Osteocyte (in vitro differentiated cells): ENCODE results near the gene SLC7A6OS. TPM values are rescaled to one million over a fixed set of nuclear protein-coding genes. Genes with fewer than 3 reads are reported as not detected.

Experiments
- DNase-seq: peaks from one replicate; pipeline ENCODE4 v3.0.0; 2021; ENCODE audit warnings: mixed read lengths; ENCODE audit not compliant: unreplicated experiment; ENCODE audit errors: extremely low spot score
- H3K27ac Mint-ChIP-seq: one replicate; pipeline ENCODE4 v1.8.0; 2021; ENCODE audit warnings: mild to moderate bottlenecking, mixed read lengths; ENCODE audit not compliant: unreplicated experiment
- H3K27me3 Mint-ChIP-seq: one replicate; pipeline ENCODE4 v1.8.0; 2021; ENCODE audit warnings: mixed read lengths; ENCODE audit not compliant: unreplicated experiment
- H3K36me3 Mint-ChIP-seq: one replicate; pipeline ENCODE4 v1.8.0; 2021; ENCODE audit warnings: mixed read lengths; ENCODE audit not compliant: unreplicated experiment
- H3K4me1 Mint-ChIP-seq: one replicate; pipeline ENCODE4 v1.8.0; 2021; ENCODE audit warnings: mixed read lengths; ENCODE audit not compliant: unreplicated experiment
- H3K4me3 Mint-ChIP-seq: one replicate; pipeline ENCODE4 v1.8.0; 2021; ENCODE audit warnings: mild to moderate bottlenecking, moderate library complexity, mixed read lengths; ENCODE audit not compliant: unreplicated experiment
- H3K9me3 Mint-ChIP-seq: one replicate; pipeline ENCODE4 v1.8.0; 2021; ENCODE audit warnings: mixed read lengths; ENCODE audit not compliant: unreplicated experiment
- total RNA-seq: library from RNA; stranded (reverse); gene quantifications from 2 replicates; pipeline ENCODE4 v1.2.1, GENCODE V29; 2021
- TF ChIP-seq, protein P1 (sequence below): fragments of 200-600 bp; sonication (generic); IDR thresholded peaks from 2 replicates; pipeline ENCODE4 v1.5.0; 2021; ENCODE audit warnings: antibody characterized with exemption, mild to moderate bottlenecking, moderate library complexity

The SLC7A6OS gene
- total RNA-seq, 1 donor from 2014 or later, result 14.2 TPM

DNA sequence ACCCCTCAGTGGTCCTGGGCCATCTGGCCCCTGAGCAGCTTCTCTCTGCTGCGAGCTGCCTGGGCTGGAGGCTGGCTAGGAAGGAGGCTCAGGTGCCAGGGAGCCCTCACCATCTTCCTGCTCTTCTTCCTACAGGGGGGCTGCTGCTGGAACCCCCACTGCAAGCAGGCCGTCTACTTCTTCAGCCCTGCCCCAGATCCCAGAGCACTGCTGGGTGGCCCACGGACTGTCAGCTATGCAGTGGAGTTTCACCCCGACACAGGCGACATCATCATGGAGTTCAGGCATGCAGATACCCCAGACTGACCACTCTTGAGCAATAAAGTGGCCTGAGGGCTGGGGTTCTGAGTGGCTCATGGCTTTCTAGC, 46.2 kb upstream of the SLC7A6OS start:
- Mint-ChIP-seq H3K9me3 (no peaks in the 10 kb centered on the region), H3K4me3 (no peak overlapping the region), H3K27ac (no peak overlapping the region), H3K4me1 (no peaks in the 10 kb centered on the region), H3K27me3 (no peaks in the 10 kb centered on the region), H3K36me3 (peaks cover 21% of the 10 kb centered on the region)
- TF ChIP-seq, protein P1, sequence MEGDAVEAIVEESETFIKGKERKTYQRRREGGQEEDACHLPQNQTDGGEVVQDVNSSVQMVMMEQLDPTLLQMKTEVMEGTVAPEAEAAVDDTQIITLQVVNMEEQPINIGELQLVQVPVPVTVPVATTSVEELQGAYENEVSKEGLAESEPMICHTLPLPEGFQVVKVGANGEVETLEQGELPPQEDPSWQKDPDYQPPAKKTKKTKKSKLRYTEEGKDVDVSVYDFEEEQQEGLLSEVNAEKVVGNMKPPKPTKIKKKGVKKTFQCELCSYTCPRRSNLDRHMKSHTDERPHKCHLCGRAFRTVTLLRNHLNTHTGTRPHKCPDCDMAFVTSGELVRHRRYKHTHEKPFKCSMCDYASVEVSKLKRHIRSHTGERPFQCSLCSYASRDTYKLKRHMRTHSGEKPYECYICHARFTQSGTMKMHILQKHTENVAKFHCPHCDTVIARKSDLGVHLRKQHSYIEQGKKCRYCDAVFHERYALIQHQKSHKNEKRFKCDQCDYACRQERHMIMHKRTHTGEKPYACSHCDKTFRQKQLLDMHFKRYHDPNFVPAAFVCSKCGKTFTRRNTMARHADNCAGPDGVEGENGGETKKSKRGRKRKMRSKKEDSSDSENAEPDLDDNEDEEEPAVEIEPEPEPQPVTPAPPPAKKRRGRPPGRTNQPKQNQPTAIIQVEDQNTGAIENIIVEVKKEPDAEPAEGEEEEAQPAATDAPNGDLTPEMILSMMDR, result no peak
- DNase-seq, result no peak

DNA sequence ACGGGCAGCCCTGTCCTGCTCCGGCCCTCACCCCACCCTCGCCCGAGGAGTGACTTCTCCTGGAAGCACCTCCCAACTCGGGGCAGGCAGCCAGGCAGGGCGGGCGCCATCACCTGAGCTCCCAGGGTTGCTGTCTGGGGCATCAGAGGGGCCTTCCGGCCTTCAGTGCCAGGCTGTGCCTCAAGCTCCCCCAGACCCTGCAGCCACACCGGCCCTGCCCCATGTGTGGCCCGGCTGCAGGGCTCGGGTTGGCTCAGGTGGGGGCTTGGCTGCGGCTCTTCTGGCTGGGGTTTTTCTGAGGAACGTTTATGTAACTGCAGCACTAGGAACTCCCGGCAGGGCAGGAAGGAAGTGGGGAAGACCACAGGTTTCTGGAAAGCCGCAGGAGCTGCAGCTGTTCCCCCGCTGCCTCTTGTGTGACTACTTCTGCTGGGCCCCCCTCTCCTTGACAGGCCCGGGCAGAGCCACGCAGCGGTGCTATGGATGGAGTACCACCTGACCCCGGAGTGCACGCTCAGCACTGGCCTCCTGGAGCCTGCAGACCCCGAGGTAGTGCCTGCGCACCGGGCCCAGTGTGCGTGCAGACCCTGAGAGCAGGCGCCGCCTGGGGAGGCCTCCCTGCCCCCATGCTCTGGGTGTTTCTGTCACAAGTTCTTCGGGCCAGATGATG, 45.6 kb upstream of the SLC7A6OS start:
- Mint-ChIP-seq H3K27me3 (no peaks in the 10 kb centered on the region), H3K4me1 (no peaks in the 10 kb centered on the region), H3K36me3 (peaks cover 21% of the 10 kb centered on the region), H3K4me3 (no peak overlapping the region), H3K27ac (no peak overlapping the region), H3K9me3 (no peaks in the 10 kb centered on the region)
- no peak for DNase-seq
- TF ChIP-seq, protein P1, result no peak

DNA sequence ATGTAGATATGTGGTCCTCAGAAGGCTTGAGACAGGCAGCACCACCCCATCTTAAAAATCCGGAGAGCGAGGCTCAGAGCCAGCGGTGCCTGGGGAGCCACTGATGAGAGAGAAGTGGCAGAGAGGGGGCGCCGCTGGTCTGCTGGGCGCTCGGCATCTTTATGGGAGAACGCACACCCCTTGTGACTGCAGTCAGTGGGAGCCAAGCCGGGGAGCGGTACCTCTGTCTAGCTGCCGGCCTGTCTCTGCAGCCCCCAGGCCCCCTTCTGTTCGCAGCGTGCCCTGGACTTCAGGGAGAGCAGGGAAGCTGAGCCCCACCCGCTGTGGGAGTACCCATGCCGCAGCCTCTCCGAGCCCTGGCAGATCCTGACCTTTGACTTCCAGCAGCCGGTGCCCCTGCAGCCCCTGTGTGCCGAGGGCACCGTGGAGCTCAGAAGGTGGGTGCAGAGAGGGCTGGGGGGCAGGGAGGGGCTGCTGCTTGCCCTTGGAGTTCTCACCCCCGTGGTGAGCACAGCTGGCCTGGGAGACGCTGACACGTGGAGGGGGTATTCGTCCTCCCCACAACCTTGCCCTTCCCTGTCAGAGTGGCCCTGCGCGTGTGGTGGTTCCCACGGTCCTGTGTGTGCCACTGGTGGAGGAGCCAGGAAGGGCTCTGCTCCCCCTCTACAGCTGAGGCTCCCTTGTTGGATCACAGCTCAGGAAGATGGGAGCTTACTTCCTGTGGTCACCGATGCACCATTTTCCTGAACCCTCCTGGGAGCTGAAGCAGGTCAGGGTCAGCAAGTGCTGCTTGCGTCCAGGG, 44.9 kb upstream of the SLC7A6OS start:
- Mint-ChIP-seq H3K9me3 (no peaks in the 10 kb centered on the region), H3K4me3 (no peak overlapping the region), H3K27ac (no peak overlapping the region), H3K27me3 (no peaks in the 10 kb centered on the region), H3K4me1 (no peaks in the 10 kb centered on the region), H3K36me3 (peaks cover 23% of the 10 kb centered on the region)
- TF ChIP-seq, protein P1, result peak; percentile 17
- no peak for DNase-seq

DNA sequence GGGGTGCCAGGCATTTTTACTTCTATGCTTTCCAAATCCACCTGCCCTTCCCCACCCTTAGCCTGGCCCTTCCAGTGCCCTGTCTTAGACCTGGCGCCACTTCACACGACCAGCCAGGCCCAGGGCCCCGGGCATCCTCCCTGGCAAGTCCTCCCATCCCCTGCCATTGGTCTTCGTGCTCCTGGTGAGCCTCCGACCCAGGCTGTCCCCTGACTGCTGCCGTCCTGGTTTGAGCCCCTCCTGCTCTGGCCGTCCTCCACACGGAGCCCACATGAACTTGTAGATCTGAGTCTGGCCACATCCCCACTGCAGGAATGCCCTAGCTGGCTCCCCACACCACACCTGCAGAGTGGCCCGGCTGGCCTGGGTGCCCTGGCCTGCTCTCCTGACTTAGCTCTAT, 44.1 kb upstream of the SLC7A6OS start:
- Mint-ChIP-seq H3K4me1 (no peaks in the 10 kb centered on the region), H3K27ac (no peak overlapping the region), H3K36me3 (peaks cover 19% of the 10 kb centered on the region), H3K9me3 (no peaks in the 10 kb centered on the region), H3K4me3 (no peak overlapping the region), H3K27me3 (no peaks in the 10 kb centered on the region)
- DNase-seq, result no peak
- TF ChIP-seq, protein P1, result no peak

DNA sequence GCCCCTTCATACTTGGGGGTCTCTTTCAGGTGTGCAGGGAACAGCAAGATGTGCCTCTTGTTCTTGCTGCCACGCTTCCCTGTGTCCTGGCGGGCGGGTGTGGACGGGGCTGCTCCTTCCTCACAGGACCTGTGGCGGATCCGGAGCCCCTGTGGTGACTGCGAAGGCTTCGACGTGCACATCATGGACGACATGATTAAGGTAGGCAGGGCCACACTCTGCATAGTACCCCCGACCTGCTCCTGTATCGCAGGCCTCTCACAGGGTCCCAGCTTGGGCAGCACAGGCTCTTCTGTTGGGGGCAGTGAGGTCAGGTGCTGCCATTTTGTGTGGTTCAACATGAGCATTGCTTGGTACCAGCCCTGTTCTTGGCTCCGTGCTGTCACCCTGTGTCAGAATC, 42.6 kb upstream of the SLC7A6OS start:
- no peaks in the 10 kb centered on the region for H3K9me3 Mint-ChIP-seq
- H3K4me1 Mint-ChIP-seq, result no peaks in the 10 kb centered on the region
- no peak overlapping the region for H3K27ac Mint-ChIP-seq
- TF ChIP-seq, protein P1, result no peak
- no peaks in the 10 kb centered on the region for H3K27me3 Mint-ChIP-seq
- peaks cover 29% of the 10 kb centered on the region for H3K36me3 Mint-ChIP-seq
- no peak for DNase-seq
- no peak overlapping the region for H3K4me3 Mint-ChIP-seq
